Natural killer cell (primary cell): Measurements from ENCODE around the gene MIER2. TPM values are rescaled to one million over a fixed set of nuclear protein-coding genes. Genes with fewer than 3 reads are reported as not detected.

Experiments
- ATAC-seq, 3 donors: fragments of 150-1000 bp in 2 of 3; fragments of 200-7000 bp in 1 of 3; cut with Tn5 transposase; 1 replicate in 1 of 3; 2 replicates in 2 of 3; pipeline ENCODE4 v1.10.0; 2021; ENCODE audit warnings: mild to moderate bottlenecking in 2 of 3, moderate library complexity in 2 of 3
- DNase-seq, 2 donors: peaks; one replicate each; pipeline versions ENCODE4 v3.0.0 to v3.0.0-alpha.2; 2013 to 2021; ENCODE audit warnings: mixed read lengths in 1 of 2
- H3K27ac ChIP-seq: one replicate; pipeline ENCODE4 v1.5.1; 2013; ENCODE audit warnings: mild to moderate bottlenecking, low read length
- H3K27me3 ChIP-seq: one replicate; pipeline ENCODE4 v1.6.1; 2013; ENCODE audit warnings: low read length; ENCODE audit not compliant: control insufficient read depth, insufficient read depth
- H3K36me3 ChIP-seq: one replicate; pipeline ENCODE4 v1.6.1; 2013; ENCODE audit warnings: low read length; ENCODE audit not compliant: control insufficient read depth, insufficient read depth
- H3K4me1 ChIP-seq: one replicate; pipeline ENCODE4 v1.6.1; 2013; ENCODE audit warnings: low read length; ENCODE audit not compliant: control insufficient read depth, insufficient read depth
- H3K4me3 ChIP-seq: one replicate; pipeline ENCODE4 v1.5.1; 2013; ENCODE audit warnings: low read length
- H3K9me3 ChIP-seq: one replicate; pipeline ENCODE4 v1.6.1; 2013; ENCODE audit warnings: low read length; ENCODE audit not compliant: control insufficient read depth, insufficient read depth
- H3K27ac Mint-ChIP-seq, 2 donors: one replicate each; pipeline ENCODE4 v1.8.0; 2022; ENCODE audit warnings: mild to moderate bottlenecking in 2 of 2, mixed read lengths in 2 of 2, moderate library complexity in 1 of 2
- H3K27me3 Mint-ChIP-seq, 2 donors: one replicate each; pipeline ENCODE4 v1.8.0; 2022; ENCODE audit warnings: low read depth in 2 of 2, mixed read lengths in 2 of 2
- H3K36me3 Mint-ChIP-seq: one replicate; pipeline ENCODE4 v1.8.0; 2022; ENCODE audit warnings: mixed read lengths
- H3K4me1 Mint-ChIP-seq, 2 donors: one replicate each; pipeline ENCODE4 v1.8.0; 2022; ENCODE audit warnings: mixed read lengths in 2 of 2
- H3K4me3 Mint-ChIP-seq: one replicate; pipeline ENCODE4 v1.8.0; 2022; ENCODE audit warnings: mild to moderate bottlenecking, moderate library complexity, mixed read lengths
- H3K9me3 Mint-ChIP-seq, 2 donors: one replicate each; pipeline ENCODE4 v1.8.0; 2022; ENCODE audit warnings: mixed read lengths in 2 of 2
- CTCF ChIP-seq: fragments of 200-600 bp; IDR thresholded peaks from one replicate; pipeline ENCODE4 v1.8.0; 2022; ENCODE audit warnings: antibody characterized with exemption
- WGBS: methylation state at CpG from one replicate; pipeline ENCODE4 v1.1.7; 2013; ENCODE audit warnings: missing lambda C conversion rate; ENCODE audit not compliant: insufficient coverage; 5-methylcytosine and 5-hydroxymethylcytosine counted together
- intact Hi-C: fragments of 100-400 bp; cut with micrococcal nuclease; formaldehyde crosslinking; loops from one replicate; pipeline ENCODE4 v1.14.2; 2022
- total RNA-seq, 4 donors: library from RNA; stranded (reverse); fragments of 120-200 nt in 1 of 4; gene quantifications; one replicate each; pipeline versions ENCODE4 v1.2.3 to v1.2.4, GENCODE V29; 2013 to 2022

MIER2 gene
- total RNA-seq, 3 donors from 2014 or later (not counting 1 experiment from before 2014, with no cell fraction given): 14.8 to 17.7 (median 15.4) TPM

- Histone ChIP-seq H3K4me3 (no peak overlapping the region), H3K4me1 (no peaks in the 10 kb centered on the region), H3K27me3 (peaks cover 2% of the 10 kb centered on the region), H3K27ac (no peak overlapping the region), H3K36me3 (no peaks in the 10 kb centered on the region), H3K9me3 (no peaks in the 10 kb centered on the region)
- H3K27me3 Mint-ChIP-seq: peaks cover 6 to 11% of the 10 kb centered on the region in 2 donors
- no peak overlapping the region for H3K4me3 Mint-ChIP-seq
- ATAC-seq (no peak), DNase-seq (no peak)
- H3K4me1 Mint-ChIP-seq: no peaks in the 10 kb centered on the region
- intact Hi-C loops: no loop called here
- no peak for TF ChIP-seq CTCF
- H3K36me3 Mint-ChIP-seq: no peaks in the 10 kb centered on the region
- 87% methylated on average over 10 of the region's 10 CpGs for WGBS
- no peak overlapping the region for H3K27ac Mint-ChIP-seq
- no peaks in the 10 kb centered on the region for H3K9me3 Mint-ChIP-seq
Observed at GRCh38 chr19:281992-282391, 62.6 kb downstream of the MIER2 start.

GRCh38 chr19:281156-281853 lies 63.3 kb downstream of the MIER2 start:
- intact Hi-C loops: no loop called here
- no peak for ATAC-seq
- H3K27ac Mint-ChIP-seq: no peak overlapping the region
- Histone ChIP-seq H3K27me3 (peaks cover 2% of the 10 kb centered on the region), H3K4me1 (no peaks in the 10 kb centered on the region), H3K36me3 (no peaks in the 10 kb centered on the region), H3K9me3 (no peaks in the 10 kb centered on the region), H3K4me3 (no peak overlapping the region), H3K27ac (no peak overlapping the region)
- no peaks in the 10 kb centered on the region for H3K9me3 Mint-ChIP-seq
- 86% methylated on average over 16 of the region's 16 CpGs for WGBS
- DNase-seq: no peak
- TF ChIP-seq CTCF: no peak
- H3K4me3 Mint-ChIP-seq: no peak overlapping the region
- H3K27me3 Mint-ChIP-seq: peaks cover 6 to 11% of the 10 kb centered on the region in 2 donors
- no peaks in the 10 kb centered on the region for H3K36me3 Mint-ChIP-seq
- H3K4me1 Mint-ChIP-seq: no peaks in the 10 kb centered on the region

- H3K4me1 ChIP-seq: no peaks in the 10 kb centered on the region
- WGBS: 78% methylated on average over 12 of the region's 12 CpGs
- H3K4me3 ChIP-seq: no peak overlapping the region
- Mint-ChIP-seq H3K27ac (no peak overlapping the region), H3K27me3 (peaks cover 6 to 11% of the 10 kb centered on the region in 2 donors), H3K4me3 (no peak overlapping the region), H3K4me1 (no peaks in the 10 kb centered on the region), H3K9me3 (no peaks in the 10 kb centered on the region), H3K36me3 (no peaks in the 10 kb centered on the region)
- ATAC-seq (no peak), DNase-seq (no peak)
- H3K27ac ChIP-seq: no peak overlapping the region
- intact Hi-C loops: no loop called here
- H3K9me3 ChIP-seq: no peaks in the 10 kb centered on the region
- H3K36me3 ChIP-seq: no peaks in the 10 kb centered on the region
- TF ChIP-seq CTCF: no peak
- H3K27me3 ChIP-seq: peaks cover 2% of the 10 kb centered on the region
Observed at GRCh38 chr19:280541-281009, 64.0 kb downstream of the MIER2 start.

- ATAC-seq (no peak), DNase-seq (no peak)
- no peaks in the 10 kb centered on the region for H3K9me3 ChIP-seq
- TF ChIP-seq CTCF: no peak
- H3K27ac Mint-ChIP-seq: no peak overlapping the region
- no peaks in the 10 kb centered on the region for H3K36me3 Mint-ChIP-seq
- no peaks in the 10 kb centered on the region for H3K9me3 Mint-ChIP-seq
- intact Hi-C loops: no loop called here
- H3K27me3 ChIP-seq: peaks cover 2% of the 10 kb centered on the region
- H3K4me1 ChIP-seq: no peaks in the 10 kb centered on the region
- no peaks in the 10 kb centered on the region for H3K4me1 Mint-ChIP-seq
- no peak overlapping the region for H3K4me3 Mint-ChIP-seq
- no peaks in the 10 kb centered on the region for H3K36me3 ChIP-seq
- no peak overlapping the region for H3K4me3 ChIP-seq
- peaks cover 13 to 14% of the 10 kb centered on the region in 2 donors for H3K27me3 Mint-ChIP-seq
- WGBS: 78% methylated on average over 10 of the region's 10 CpGs
- H3K27ac ChIP-seq: no peak overlapping the region
Observed at GRCh38 chr19:279656-280055, 64.9 kb downstream of the MIER2 start.
